Activated T-helper 17 cell treated with anti-CD3 and anti-CD28 coated beads, Interleukin-2, amount 50 U/mL, for 72 hours (primary cell): ENCODE data around the gene ANKRD34B. TPM values are rescaled to one million over a fixed set of nuclear protein-coding genes. Genes with fewer than 3 reads are reported as not detected.

Source experiments
- ATAC-seq: fragments of 150-1000 bp; cut with Tn5 transposase; replicated peaks from 2 replicates; pipeline ENCODE4 v1.10.0; 2021; ENCODE audit warnings: mild to moderate bottlenecking, moderate library complexity
- H3K27ac Mint-ChIP-seq: one replicate; pipeline ENCODE4 v1.8.0; 2022; ENCODE audit warnings: mixed read lengths
- H3K27me3 Mint-ChIP-seq: one replicate; pipeline ENCODE4 v1.8.0; 2022; ENCODE audit warnings: mixed read lengths
- H3K36me3 Mint-ChIP-seq: one replicate; pipeline ENCODE4 v1.8.0; 2022; ENCODE audit warnings: low read depth, mild to moderate bottlenecking, mixed read lengths
- H3K4me1 Mint-ChIP-seq: one replicate; pipeline ENCODE4 v1.8.0; 2022; ENCODE audit warnings: mixed read lengths
- H3K4me3 Mint-ChIP-seq: one replicate; pipeline ENCODE4 v1.8.0; 2022; ENCODE audit warnings: mild to moderate bottlenecking, mixed read lengths
- H3K9me3 Mint-ChIP-seq: one replicate; pipeline ENCODE4 v1.8.0; 2022; ENCODE audit warnings: mixed read lengths
- total RNA-seq, 2 donors: library from RNA; stranded (reverse); gene quantifications; one replicate each; pipeline ENCODE4 v1.2.3, GENCODE V29; 2022

The ANKRD34B gene
- total RNA-seq, result not detected

GRCh38 chr5:80569961-80570786 lies at the start of gene ANKRD34B:
Gene ANKRD34B (minus strand): TSS chr5:80570280. CDS start chr5:80560019, 10,261 bp downstream.
- ATAC-seq, result peak; percentile 37
- no peaks in the 10 kb centered on the region for H3K4me1 Mint-ChIP-seq
- no peaks in the 10 kb centered on the region for H3K9me3 Mint-ChIP-seq
- H3K36me3 Mint-ChIP-seq, result no peaks in the 10 kb centered on the region
- no peak within 1 kb of the TSS for H3K27ac Mint-ChIP-seq
- H3K4me3 Mint-ChIP-seq, result peak within 1 kb of the TSS; percentile 61
- peaks cover 52% of the 10 kb centered on the region for H3K27me3 Mint-ChIP-seq

GRCh38 chr5:80619086-80619485 lies 49.0 kb upstream of the ANKRD34B start:
- H3K27me3 Mint-ChIP-seq, result no peaks in the 10 kb centered on the region
- ATAC-seq, result no peak
- H3K4me1 Mint-ChIP-seq, result no peaks in the 10 kb centered on the region
- no peaks in the 10 kb centered on the region for H3K36me3 Mint-ChIP-seq
- H3K27ac Mint-ChIP-seq, result no peak overlapping the region
- H3K9me3 Mint-ChIP-seq, result no peaks in the 10 kb centered on the region
- H3K4me3 Mint-ChIP-seq, result no peak overlapping the region

- H3K27me3 Mint-ChIP-seq, result no peaks in the 10 kb centered on the region
- no peak overlapping the region for H3K4me3 Mint-ChIP-seq
- H3K9me3 Mint-ChIP-seq, result no peaks in the 10 kb centered on the region
- no peaks in the 10 kb centered on the region for H3K36me3 Mint-ChIP-seq
- no peaks in the 10 kb centered on the region for H3K4me1 Mint-ChIP-seq
- no peak overlapping the region for H3K27ac Mint-ChIP-seq
- ATAC-seq, result no peak
Measured at GRCh38 chr5:80618438-80618837, 48.4 kb upstream of the ANKRD34B start.

- no peaks in the 10 kb centered on the region for H3K27me3 Mint-ChIP-seq
- H3K27ac Mint-ChIP-seq, result no peak overlapping the region
- H3K36me3 Mint-ChIP-seq, result no peaks in the 10 kb centered on the region
- no peaks in the 10 kb centered on the region for H3K4me1 Mint-ChIP-seq
- no peak overlapping the region for H3K4me3 Mint-ChIP-seq
- no peaks in the 10 kb centered on the region for H3K9me3 Mint-ChIP-seq
- no peak for ATAC-seq
Measured at GRCh38 chr5:80615266-80615914, 45.3 kb upstream of the ANKRD34B start.

GRCh38 chr5:80609692-80610091 lies 39.6 kb upstream of the ANKRD34B start:
- no peaks in the 10 kb centered on the region for H3K9me3 Mint-ChIP-seq
- H3K36me3 Mint-ChIP-seq, result no peaks in the 10 kb centered on the region
- H3K27me3 Mint-ChIP-seq, result no peaks in the 10 kb centered on the region
- H3K27ac Mint-ChIP-seq, result no peak overlapping the region
- H3K4me1 Mint-ChIP-seq, result no peaks in the 10 kb centered on the region
- ATAC-seq, result no peak
- no peak overlapping the region for H3K4me3 Mint-ChIP-seq

GRCh38 chr5:80608731-80609130 lies 38.7 kb upstream of the ANKRD34B start:
- no peaks in the 10 kb centered on the region for H3K4me1 Mint-ChIP-seq
- H3K36me3 Mint-ChIP-seq, result no peaks in the 10 kb centered on the region
- no peak overlapping the region for H3K27ac Mint-ChIP-seq
- H3K9me3 Mint-ChIP-seq, result no peaks in the 10 kb centered on the region
- H3K4me3 Mint-ChIP-seq, result no peak overlapping the region
- H3K27me3 Mint-ChIP-seq, result no peaks in the 10 kb centered on the region
- ATAC-seq, result no peak

GRCh38 chr5:80607832-80608231 lies 37.8 kb upstream of the ANKRD34B start:
- Mint-ChIP-seq H3K4me3 (no peak overlapping the region), H3K9me3 (no peaks in the 10 kb centered on the region), H3K27me3 (no peaks in the 10 kb centered on the region), H3K4me1 (no peaks in the 10 kb centered on the region), H3K27ac (no peak overlapping the region), H3K36me3 (no peaks in the 10 kb centered on the region)
- no peak for ATAC-seq

GRCh38 chr5:80607343-80607742 lies 37.3 kb upstream of the ANKRD34B start:
- no peak overlapping the region for H3K4me3 Mint-ChIP-seq
- no peaks in the 10 kb centered on the region for H3K9me3 Mint-ChIP-seq
- no peak overlapping the region for H3K27ac Mint-ChIP-seq
- H3K4me1 Mint-ChIP-seq, result no peaks in the 10 kb centered on the region
- no peaks in the 10 kb centered on the region for H3K36me3 Mint-ChIP-seq
- no peak for ATAC-seq
- H3K27me3 Mint-ChIP-seq, result no peaks in the 10 kb centered on the region

- peak; percentile 57 for ATAC-seq
- no peaks in the 10 kb centered on the region for H3K36me3 Mint-ChIP-seq
- no peaks in the 10 kb centered on the region for H3K4me1 Mint-ChIP-seq
- no peaks in the 10 kb centered on the region for H3K9me3 Mint-ChIP-seq
- no peak overlapping the region for H3K27ac Mint-ChIP-seq
- H3K27me3 Mint-ChIP-seq, result no peaks in the 10 kb centered on the region
- no peak overlapping the region for H3K4me3 Mint-ChIP-seq
Measured at GRCh38 chr5:80600943-80601693, 31.0 kb upstream of the ANKRD34B start.

- H3K4me3 Mint-ChIP-seq, result no peak overlapping the region
- no peaks in the 10 kb centered on the region for H3K4me1 Mint-ChIP-seq
- no peak for ATAC-seq
- no peak overlapping the region for H3K27ac Mint-ChIP-seq
- H3K27me3 Mint-ChIP-seq, result no peaks in the 10 kb centered on the region
- H3K36me3 Mint-ChIP-seq, result no peaks in the 10 kb centered on the region
- no peaks in the 10 kb centered on the region for H3K9me3 Mint-ChIP-seq
Measured at GRCh38 chr5:80597500-80597899, 27.4 kb upstream of the ANKRD34B start.

- no peaks in the 10 kb centered on the region for H3K9me3 Mint-ChIP-seq
- H3K27ac Mint-ChIP-seq, result no peak overlapping the region
- H3K4me1 Mint-ChIP-seq, result no peaks in the 10 kb centered on the region
- H3K36me3 Mint-ChIP-seq, result no peaks in the 10 kb centered on the region
- no peak overlapping the region for H3K4me3 Mint-ChIP-seq
- no peaks in the 10 kb centered on the region for H3K27me3 Mint-ChIP-seq
- no peak for ATAC-seq
Measured at GRCh38 chr5:80594810-80595209, 24.7 kb upstream of the ANKRD34B start.

GRCh38 chr5:80592761-80593160 lies 22.7 kb upstream of the ANKRD34B start:
- Mint-ChIP-seq H3K27me3 (no peaks in the 10 kb centered on the region), H3K9me3 (no peaks in the 10 kb centered on the region), H3K27ac (no peak overlapping the region), H3K36me3 (no peaks in the 10 kb centered on the region), H3K4me1 (no peaks in the 10 kb centered on the region), H3K4me3 (no peak overlapping the region)
- ATAC-seq, result no peak

GRCh38 chr5:80592105-80592504 lies 22.0 kb upstream of the ANKRD34B start:
- Mint-ChIP-seq H3K4me1 (no peaks in the 10 kb centered on the region), H3K27ac (no peak overlapping the region), H3K27me3 (no peaks in the 10 kb centered on the region), H3K36me3 (no peaks in the 10 kb centered on the region), H3K4me3 (no peak overlapping the region), H3K9me3 (no peaks in the 10 kb centered on the region)
- no peak for ATAC-seq

GRCh38 chr5:80591352-80591751 lies 21.3 kb upstream of the ANKRD34B start:
- ATAC-seq, result no peak
- Mint-ChIP-seq H3K27me3 (no peaks in the 10 kb centered on the region), H3K27ac (no peak overlapping the region), H3K36me3 (no peaks in the 10 kb centered on the region), H3K9me3 (no peaks in the 10 kb centered on the region), H3K4me1 (no peaks in the 10 kb centered on the region), H3K4me3 (no peak overlapping the region)

- no peak overlapping the region for H3K27ac Mint-ChIP-seq
- H3K27me3 Mint-ChIP-seq, result no peaks in the 10 kb centered on the region
- ATAC-seq, result no peak
- no peaks in the 10 kb centered on the region for H3K9me3 Mint-ChIP-seq
- no peak overlapping the region for H3K4me3 Mint-ChIP-seq
- no peaks in the 10 kb centered on the region for H3K36me3 Mint-ChIP-seq
- no peaks in the 10 kb centered on the region for H3K4me1 Mint-ChIP-seq
Measured at GRCh38 chr5:80590766-80591165, 20.7 kb upstream of the ANKRD34B start.
